Measurements from ENCODE around the gene CADM2.

DNA sequence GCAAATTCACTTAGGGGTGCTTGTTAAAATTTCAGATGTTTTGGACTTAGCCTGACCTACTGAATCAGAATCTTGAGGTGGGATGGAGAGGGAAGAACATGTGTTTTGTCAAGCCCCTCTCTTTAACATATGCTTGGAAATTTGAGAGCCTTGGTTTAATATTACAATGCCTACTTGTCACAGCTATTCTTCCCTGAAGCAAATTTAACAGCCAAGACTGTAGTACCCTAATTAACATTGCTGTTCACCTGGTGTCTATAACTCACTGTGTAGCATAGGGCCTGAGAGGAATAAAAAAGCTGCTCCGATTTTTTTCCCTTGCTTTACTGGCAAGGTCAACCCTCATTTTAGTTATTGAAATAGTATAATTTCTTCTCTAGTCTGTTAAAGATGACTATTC, 880.1 kb downstream of the CADM2 start:
- TF ChIP-seq, protein P1, sequence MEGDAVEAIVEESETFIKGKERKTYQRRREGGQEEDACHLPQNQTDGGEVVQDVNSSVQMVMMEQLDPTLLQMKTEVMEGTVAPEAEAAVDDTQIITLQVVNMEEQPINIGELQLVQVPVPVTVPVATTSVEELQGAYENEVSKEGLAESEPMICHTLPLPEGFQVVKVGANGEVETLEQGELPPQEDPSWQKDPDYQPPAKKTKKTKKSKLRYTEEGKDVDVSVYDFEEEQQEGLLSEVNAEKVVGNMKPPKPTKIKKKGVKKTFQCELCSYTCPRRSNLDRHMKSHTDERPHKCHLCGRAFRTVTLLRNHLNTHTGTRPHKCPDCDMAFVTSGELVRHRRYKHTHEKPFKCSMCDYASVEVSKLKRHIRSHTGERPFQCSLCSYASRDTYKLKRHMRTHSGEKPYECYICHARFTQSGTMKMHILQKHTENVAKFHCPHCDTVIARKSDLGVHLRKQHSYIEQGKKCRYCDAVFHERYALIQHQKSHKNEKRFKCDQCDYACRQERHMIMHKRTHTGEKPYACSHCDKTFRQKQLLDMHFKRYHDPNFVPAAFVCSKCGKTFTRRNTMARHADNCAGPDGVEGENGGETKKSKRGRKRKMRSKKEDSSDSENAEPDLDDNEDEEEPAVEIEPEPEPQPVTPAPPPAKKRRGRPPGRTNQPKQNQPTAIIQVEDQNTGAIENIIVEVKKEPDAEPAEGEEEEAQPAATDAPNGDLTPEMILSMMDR (IDR thresholded peaks at IDR 0.05; ENCODE audit: low read depth, low read length, poor library complexity, severe bottlenecking) = no peak
- TF ChIP-seq EZH2phosphoT487 (IDR thresholded peaks at IDR 0.05; ENCODE audit: borderline replicate concordance, low read length) = no peak

All from DOHH2 (cell line).